HG03103 (cell line): ENCODE data around the gene MRGPRE.

Source experiments
- ATAC-seq: cut with Tn5 transposase; IDR thresholded peaks from one replicate; pipeline ENCODE4 v1.9.1; 2021; ENCODE audit warnings: low read depth; ENCODE audit not compliant: unreplicated experiment

The MRGPRE gene

GRCh38 chr11:3183523-3183922, 48.7 kb downstream of the MRGPRE start:
- ATAC-seq: no peak

GRCh38 chr11:3182462-3182852, 49.8 kb downstream of the MRGPRE start:
- ATAC-seq: no peak

- no peak for ATAC-seq
These were observed 50.3 kb downstream of the MRGPRE start for GRCh38 chr11:3181725-3182461.

GRCh38 chr11:3180869-3181268, 51.3 kb downstream of the MRGPRE start:
- ATAC-seq: no peak

GRCh38 chr11:3178349-3178748, 53.9 kb downstream of the MRGPRE start:
- no peak for ATAC-seq

GRCh38 chr11:3177931-3178330, 54.3 kb downstream of the MRGPRE start:
- no peak for ATAC-seq
